CD8-positive, alpha-beta memory T cell (primary cell): ENCODE measurements around the gene CTNS. TPM values are rescaled to one million over a fixed set of nuclear protein-coding genes. Genes with fewer than 3 reads are reported as not detected.
A peak's percentile ranks its signal among the peaks of the same experiment; 100 is the strongest.

Experiments used
- CTCF ChIA-PET: fragments of 350-600 bp; sonication (Branson Sonifier 250); formaldehyde crosslinking; loops from one replicate; lab custom pipeline; 2021; ENCODE audit warnings: antibody characterized with exemption; lab: Charles Lee
- POLR2A ChIA-PET: fragments of 350-600 bp; sonication (Branson Sonifier 250); formaldehyde crosslinking; loops from one replicate; lab custom pipeline; 2021; ENCODE audit warnings: antibody characterized with exemption; lab: Charles Lee
- DNase-seq, 5 donors: peaks; one replicate each; pipeline versions ENCODE4 v3.0.0 to v3.0.0-alpha.2; 2020 to 2022; ENCODE audit warnings: mixed read lengths in 1 of 5
- H3K27ac ChIP-seq: one replicate; pipeline ENCODE4 v1.7.0; 2013; ENCODE audit warnings: low read depth, mild to moderate bottlenecking, low read length, moderate library complexity
- H3K27me3 ChIP-seq: 2 replicates; pipeline ENCODE4 v1.7.0; 2013; ENCODE audit warnings: low read length, mild to moderate bottlenecking; ENCODE audit not compliant: insufficient read depth, poor library complexity, severe bottlenecking
- H3K36me3 ChIP-seq: 2 replicates; pipeline ENCODE4 v1.7.0; 2013; ENCODE audit warnings: mild to moderate bottlenecking, low read length, moderate library complexity; ENCODE audit not compliant: insufficient read depth
- H3K4me1 ChIP-seq: 2 replicates; pipeline ENCODE4 v1.7.0; 2013; ENCODE audit warnings: mild to moderate bottlenecking, low read length, moderate library complexity; ENCODE audit not compliant: insufficient read depth
- H3K4me3 ChIP-seq: 2 replicates; pipeline ENCODE4 v1.7.0; 2013; ENCODE audit warnings: mild to moderate bottlenecking, low read length
- H3K9me3 ChIP-seq: 2 replicates; pipeline ENCODE4 v1.7.0; 2013; ENCODE audit warnings: mild to moderate bottlenecking, low read length
- H3K27ac Mint-ChIP-seq, 8 donors: one replicate each; pipeline ENCODE4 v1.8.0; 2020 to 2021; ENCODE audit warnings: mixed read lengths in 8 of 8, mild to moderate bottlenecking in 6 of 8, inconsistent platforms in 3 of 8, moderate library complexity in 3 of 8
- H3K27me3 Mint-ChIP-seq, 2 donors: one replicate each; pipeline ENCODE4 v1.8.0; 2020 to 2021; ENCODE audit warnings: mixed read lengths in 2 of 2, mild to moderate bottlenecking in 1 of 2, moderate library complexity in 1 of 2
- H3K36me3 Mint-ChIP-seq, 3 donors: one replicate each; pipeline ENCODE4 v1.8.0; 2020 to 2021; ENCODE audit warnings: mixed read lengths in 3 of 3, inconsistent platforms in 1 of 3, mild to moderate bottlenecking in 1 of 3
- H3K4me1 Mint-ChIP-seq, 3 donors: one replicate each; pipeline ENCODE4 v1.8.0; 2020 to 2021; ENCODE audit warnings: mixed read lengths in 3 of 3, inconsistent platforms in 1 of 3, mild to moderate bottlenecking in 1 of 3
- H3K4me3 Mint-ChIP-seq, 7 donors: one replicate each; pipeline ENCODE4 v1.8.0; 2020 to 2021; ENCODE audit warnings: mixed read lengths in 7 of 7, mild to moderate bottlenecking in 6 of 7, moderate library complexity in 4 of 7, inconsistent platforms in 2 of 7
- H3K9me3 Mint-ChIP-seq, 5 donors: one replicate each; pipeline ENCODE4 v1.8.0; 2020 to 2022; ENCODE audit warnings: mixed read lengths in 5 of 5, mild to moderate bottlenecking in 3 of 5, moderate library complexity in 2 of 5, inconsistent platforms in 1 of 5
- polyA plus RNA-seq: library from polyadenylated mRNA; unstranded; fragments of 300-500 nt; fragmentation: Illumina TruSeq; gene quantifications from one replicate; pipeline ENCODE4 v1.2.3, GENCODE V29; 2021
- total RNA-seq, 2 experiments: library from RNA; stranded (reverse); gene quantifications; one replicate each; pipeline ENCODE4 v1.2.3, GENCODE V29; 2021

CTNS gene
- total and polyA plus RNA-seq, 3 experiments from 2014 or later, result 7.7 to 35.5 (median 33.3) TPM

DNA sequence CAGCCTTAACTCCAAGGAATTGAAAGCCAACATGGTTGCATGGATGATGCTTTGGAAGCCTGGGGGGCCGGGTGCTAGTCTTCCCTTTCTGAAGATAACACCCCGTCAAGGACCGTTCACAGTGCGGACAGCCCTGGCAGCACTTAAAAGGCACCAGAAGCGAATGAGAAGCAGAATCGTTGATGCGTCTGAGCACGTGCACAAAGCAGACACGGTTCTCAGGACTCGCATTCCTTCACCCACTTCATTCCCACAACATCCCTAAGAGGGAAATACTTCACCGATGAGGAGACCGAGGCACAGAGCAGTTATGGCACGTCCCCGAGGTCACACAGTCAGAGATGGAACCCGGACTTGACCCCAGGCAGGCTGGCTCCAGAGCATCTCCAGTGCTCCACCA is 41.6 kb upstream of the CTNS start:
- no peaks in the 10 kb centered on the region for H3K9me3 ChIP-seq
- H3K36me3 ChIP-seq, result no peaks in the 10 kb centered on the region
- H3K27me3 Mint-ChIP-seq, result no peaks in the 10 kb centered on the region
- no peaks in the 10 kb centered on the region for H3K4me1 Mint-ChIP-seq
- no peak overlapping the region for H3K4me3 Mint-ChIP-seq
- no peaks in the 10 kb centered on the region for H3K4me1 ChIP-seq
- H3K9me3 Mint-ChIP-seq, result no peaks in the 10 kb centered on the region
- no peak overlapping the region for H3K27ac ChIP-seq
- no peak for DNase-seq
- no peaks in the 10 kb centered on the region for H3K27me3 ChIP-seq
- H3K4me3 ChIP-seq, result no peak overlapping the region
- H3K36me3 Mint-ChIP-seq, result peaks cover 0 to 15% (median 2%) of the 10 kb centered on the region in 3 donors
- H3K27ac Mint-ChIP-seq, result no peak overlapping the region
- POLR2A ChIA-PET, result no interaction called here
- CTCF ChIA-PET, result no interaction called here

DNA sequence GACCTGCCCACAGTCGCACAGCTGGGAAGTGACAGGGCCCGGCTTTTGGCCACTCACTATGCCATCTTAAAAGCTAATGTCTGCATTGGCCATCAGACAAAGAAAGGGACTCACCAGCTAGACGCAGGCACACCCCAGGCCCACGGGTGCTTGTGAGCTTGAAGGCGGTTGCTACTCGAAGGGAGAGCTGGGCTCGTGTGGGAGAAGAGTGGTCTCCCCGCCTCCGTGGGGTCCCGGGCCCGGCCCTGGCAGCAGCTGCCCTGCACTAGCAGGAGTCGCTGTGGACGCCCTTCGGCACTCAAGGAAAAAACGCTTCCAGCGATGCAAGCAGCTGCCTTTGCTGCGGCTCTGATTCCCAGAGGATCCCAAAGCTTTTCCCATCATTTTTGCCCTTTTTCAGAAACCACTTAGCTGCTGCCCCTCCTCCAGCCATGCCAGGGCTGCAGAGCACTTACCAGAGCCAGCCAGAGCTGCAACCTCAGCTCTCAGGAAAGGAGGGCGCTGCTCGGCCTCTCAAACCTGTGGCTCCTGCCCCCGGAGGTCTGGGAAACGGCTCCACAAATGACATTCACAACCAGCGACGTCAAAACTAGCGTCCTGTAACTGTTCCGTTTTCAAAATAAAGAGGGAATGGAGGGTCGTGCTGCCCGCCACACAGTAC is 39.6 kb upstream of the CTNS start:
- Histone ChIP-seq H3K36me3 (no peaks in the 10 kb centered on the region), H3K27me3 (no peaks in the 10 kb centered on the region), H3K27ac (no peak overlapping the region), H3K9me3 (no peaks in the 10 kb centered on the region), H3K4me1 (no peaks in the 10 kb centered on the region), H3K4me3 (no peak overlapping the region)
- H3K4me1 Mint-ChIP-seq, result no peaks in the 10 kb centered on the region
- H3K27me3 Mint-ChIP-seq, result no peaks in the 10 kb centered on the region
- CTCF ChIA-PET, result no interaction called here
- no peak for DNase-seq
- POLR2A ChIA-PET, result interaction anchor here (0.7 kb wide), 1 partner anchor 39 kb away, joined by 3 read pairs; the partner anchor contains the start of genes CTNS and SHPK
- no peak overlapping the region for H3K27ac Mint-ChIP-seq
- H3K36me3 Mint-ChIP-seq, result no peaks in the 10 kb centered on the region
- no peaks in the 10 kb centered on the region for H3K9me3 Mint-ChIP-seq
- H3K4me3 Mint-ChIP-seq, result no peak overlapping the region

DNA sequence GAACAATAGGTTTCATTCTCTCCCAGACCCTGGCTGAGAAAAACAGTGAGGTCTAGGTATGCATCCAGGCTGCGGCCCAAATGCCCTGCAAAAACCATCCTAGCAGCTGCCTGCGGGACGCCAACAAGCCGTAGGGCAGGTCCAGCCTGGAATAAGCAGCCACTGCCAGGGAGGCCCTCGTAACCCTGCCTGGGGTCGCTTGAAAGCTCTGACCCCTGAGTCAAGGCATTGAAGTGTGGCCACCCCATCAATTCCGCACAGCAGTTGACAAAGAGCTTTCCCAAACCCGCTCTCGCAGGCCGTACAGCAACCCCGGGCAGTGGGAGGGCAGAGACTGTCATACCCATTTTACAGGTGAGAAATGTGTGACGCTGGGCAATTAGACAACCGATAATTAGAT is 38.5 kb upstream of the CTNS start:
- no peaks in the 10 kb centered on the region for H3K4me1 ChIP-seq
- Mint-ChIP-seq H3K4me3 (no peak overlapping the region), H3K27me3 (no peaks in the 10 kb centered on the region), H3K9me3 (no peaks in the 10 kb centered on the region), H3K27ac (no peak overlapping the region), H3K36me3 (no peaks in the 10 kb centered on the region), H3K4me1 (no peaks in the 10 kb centered on the region)
- no peak overlapping the region for H3K27ac ChIP-seq
- H3K36me3 ChIP-seq, result no peaks in the 10 kb centered on the region
- no peaks in the 10 kb centered on the region for H3K9me3 ChIP-seq
- no peak overlapping the region for H3K4me3 ChIP-seq
- no peak for DNase-seq
- CTCF ChIA-PET, result no interaction called here
- no peaks in the 10 kb centered on the region for H3K27me3 ChIP-seq
- POLR2A ChIA-PET, result no interaction called here

DNA sequence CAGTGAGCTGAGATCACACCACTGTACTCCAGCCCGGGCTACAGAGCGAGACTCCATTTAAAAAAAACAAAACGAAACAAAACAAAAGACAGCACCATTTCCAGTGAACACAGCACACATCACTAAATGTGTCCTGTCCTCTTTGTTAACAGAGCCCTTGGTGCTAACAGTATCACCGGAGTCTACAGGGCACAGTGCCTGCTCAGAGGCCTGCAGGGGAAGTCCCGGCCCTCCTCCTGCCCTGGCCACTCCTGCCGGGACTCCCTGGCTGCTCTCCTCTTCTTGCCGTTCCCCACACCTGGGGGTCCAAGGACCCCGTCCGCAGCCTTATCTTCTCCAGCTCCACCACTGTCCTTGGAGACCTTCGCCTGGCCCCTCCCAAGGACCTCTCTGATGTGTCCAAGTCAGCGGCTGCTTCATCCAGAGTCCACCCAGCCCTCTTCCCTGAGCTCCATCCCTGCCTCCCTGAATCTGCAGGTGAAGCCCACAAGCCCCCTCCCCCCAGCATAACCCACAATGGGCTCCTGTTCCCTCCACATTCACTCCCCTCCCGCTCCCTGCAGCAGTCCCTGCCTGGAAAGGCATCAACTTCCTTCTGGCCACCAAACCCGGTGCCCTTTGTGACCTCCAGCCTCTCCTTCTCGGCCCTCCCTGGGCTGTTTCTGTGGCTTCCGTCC is 35.9 kb upstream of the CTNS start:
- CTCF ChIA-PET, result no interaction called here
- Histone ChIP-seq H3K36me3 (no peaks in the 10 kb centered on the region), H3K27me3 (no peaks in the 10 kb centered on the region), H3K27ac (no peak overlapping the region), H3K4me1 (no peaks in the 10 kb centered on the region), H3K9me3 (no peaks in the 10 kb centered on the region), H3K4me3 (no peak overlapping the region)
- Mint-ChIP-seq H3K9me3 (no peaks in the 10 kb centered on the region), H3K27me3 (no peaks in the 10 kb centered on the region), H3K4me1 (no peaks in the 10 kb centered on the region), H3K27ac (peak overlapping the region in 1 of 8 donors; percentile 64), H3K36me3 (peaks cover 0 to 6% (median 0%) of the 10 kb centered on the region in 3 donors), H3K4me3 (no peak overlapping the region)
- POLR2A ChIA-PET, result no interaction called here
- no peak for DNase-seq

DNA sequence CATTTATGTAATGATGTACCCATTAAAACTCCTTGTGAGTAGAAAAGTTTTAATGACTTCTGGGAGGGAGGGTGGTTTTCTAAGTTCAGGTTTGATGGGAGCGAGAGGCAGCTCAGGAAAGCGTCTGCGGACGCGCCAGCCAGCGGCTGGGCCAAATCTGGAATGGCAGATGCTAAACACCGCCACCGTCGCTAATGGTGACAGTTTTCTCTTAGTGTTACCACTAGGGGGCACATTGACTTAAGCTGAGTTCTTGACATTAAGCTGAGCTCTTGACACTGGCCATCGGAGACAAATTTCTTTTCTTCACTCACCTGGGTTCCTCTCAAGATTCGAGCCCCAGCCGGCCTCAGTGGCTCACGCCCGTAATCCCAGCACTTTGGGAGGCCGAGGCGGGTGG is 34.1 kb upstream of the CTNS start:
- no peaks in the 10 kb centered on the region for H3K9me3 Mint-ChIP-seq
- no peaks in the 10 kb centered on the region for H3K4me1 Mint-ChIP-seq
- POLR2A ChIA-PET, result no interaction called here
- H3K4me3 ChIP-seq, result no peak overlapping the region
- CTCF ChIA-PET, result interaction anchor here (0.9 to 2.2 kb wide), 2 partner anchors 9 to 11 kb away, joined by 4 to 6 read pairs; no protein-coding TSS in a partner anchor
- H3K36me3 Mint-ChIP-seq, result peaks cover 0 to 6% (median 0%) of the 10 kb centered on the region in 3 donors
- H3K36me3 ChIP-seq, result no peaks in the 10 kb centered on the region
- H3K27me3 Mint-ChIP-seq, result no peaks in the 10 kb centered on the region
- H3K27ac Mint-ChIP-seq, result peak overlapping the region in 1 of 8 donors; percentile 29
- no peaks in the 10 kb centered on the region for H3K4me1 ChIP-seq
- no peak overlapping the region for H3K4me3 Mint-ChIP-seq
- H3K27ac ChIP-seq, result no peak overlapping the region
- H3K9me3 ChIP-seq, result no peaks in the 10 kb centered on the region
- DNase-seq, result no peak
- H3K27me3 ChIP-seq, result no peaks in the 10 kb centered on the region

DNA sequence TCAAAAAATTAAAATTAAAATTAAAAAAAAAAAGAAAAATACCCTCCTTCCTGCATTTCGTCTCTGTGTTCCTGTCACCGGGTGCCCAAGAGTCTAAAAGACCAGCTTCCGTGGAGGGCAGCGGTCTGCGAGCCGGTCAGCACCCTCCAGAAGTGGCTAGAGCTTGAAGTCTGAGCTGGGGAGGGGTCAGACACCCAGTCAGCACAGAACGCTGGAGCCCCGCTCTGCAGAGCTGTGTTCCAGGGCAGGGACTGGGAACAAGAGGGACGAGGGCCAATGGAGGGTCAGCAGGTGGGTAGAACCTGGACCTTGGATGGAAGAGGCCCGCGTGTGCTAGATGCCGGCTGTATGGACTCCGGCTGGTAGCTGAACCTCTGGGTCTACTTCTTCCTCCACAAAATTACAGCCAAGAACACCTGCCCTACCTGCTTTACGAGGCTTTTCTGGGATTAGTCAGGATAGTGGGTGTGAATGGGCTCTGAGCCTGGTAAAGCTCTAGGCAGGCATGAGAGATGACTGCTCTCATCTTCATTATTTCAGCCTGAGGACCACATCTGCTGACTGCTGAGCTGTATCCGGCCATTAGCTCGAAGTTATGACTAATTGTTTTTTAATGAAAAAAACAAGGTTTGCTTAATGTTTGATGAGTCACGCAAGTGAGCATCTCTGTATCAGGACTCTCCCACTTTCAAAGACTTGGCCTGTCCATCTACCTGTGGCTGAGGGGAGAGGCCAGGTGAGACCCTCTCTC is 33.3 kb upstream of the CTNS start:
- peaks cover 0 to 9% (median 0%) of the 10 kb centered on the region in 3 donors for H3K36me3 Mint-ChIP-seq
- H3K4me3 Mint-ChIP-seq, result no peak overlapping the region
- no peak overlapping the region for H3K4me3 ChIP-seq
- H3K9me3 ChIP-seq, result no peaks in the 10 kb centered on the region
- CTCF ChIA-PET, result interaction anchor here (0.9 to 2.2 kb wide), 2 partner anchors 10 kb away, joined by 4 to 6 read pairs; no protein-coding TSS in a partner anchor
- no peaks in the 10 kb centered on the region for H3K4me1 ChIP-seq
- no peak overlapping the region for H3K27ac Mint-ChIP-seq
- DNase-seq, result no peak
- no peaks in the 10 kb centered on the region for H3K36me3 ChIP-seq
- H3K27ac ChIP-seq, result no peak overlapping the region
- POLR2A ChIA-PET, result no interaction called here
- no peaks in the 10 kb centered on the region for H3K27me3 Mint-ChIP-seq
- H3K4me1 Mint-ChIP-seq, result no peaks in the 10 kb centered on the region
- H3K27me3 ChIP-seq, result no peaks in the 10 kb centered on the region
- no peaks in the 10 kb centered on the region for H3K9me3 Mint-ChIP-seq

DNA sequence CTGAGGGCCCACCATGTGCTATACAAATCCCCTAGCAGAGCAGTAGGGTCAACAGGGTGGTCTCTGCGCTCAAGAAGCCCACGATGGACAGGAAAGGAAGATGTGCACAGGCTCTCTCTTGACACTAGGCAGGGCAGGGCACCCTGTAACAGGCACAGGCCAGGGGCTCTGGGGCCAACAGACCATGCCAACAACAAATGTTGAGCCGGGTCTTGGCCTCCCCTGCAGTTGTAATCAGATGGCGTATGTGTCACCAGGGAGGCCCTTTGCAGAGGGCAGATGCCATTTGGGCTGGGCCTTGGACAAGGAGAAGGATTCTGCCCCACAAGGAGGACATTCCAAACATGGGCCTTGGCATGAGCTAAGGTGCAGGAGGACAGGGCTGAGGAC is 32.7 kb upstream of the CTNS start:
- Mint-ChIP-seq H3K27ac (no peak overlapping the region), H3K27me3 (no peaks in the 10 kb centered on the region), H3K4me3 (no peak overlapping the region), H3K36me3 (peaks cover 0 to 14% (median 0%) of the 10 kb centered on the region in 3 donors), H3K9me3 (no peaks in the 10 kb centered on the region), H3K4me1 (no peaks in the 10 kb centered on the region)
- no peak for DNase-seq
- ChIA-PET CTCF (interaction anchor here (2.2 kb wide), 1 partner anchor 10 kb away, joined by 6 read pairs; no protein-coding TSS in a partner anchor), POLR2A (no interaction called here)
- no peaks in the 10 kb centered on the region for H3K36me3 ChIP-seq
- no peaks in the 10 kb centered on the region for H3K4me1 ChIP-seq
- no peak overlapping the region for H3K27ac ChIP-seq
- no peaks in the 10 kb centered on the region for H3K27me3 ChIP-seq
- H3K4me3 ChIP-seq, result no peak overlapping the region
- H3K9me3 ChIP-seq, result no peaks in the 10 kb centered on the region

DNA sequence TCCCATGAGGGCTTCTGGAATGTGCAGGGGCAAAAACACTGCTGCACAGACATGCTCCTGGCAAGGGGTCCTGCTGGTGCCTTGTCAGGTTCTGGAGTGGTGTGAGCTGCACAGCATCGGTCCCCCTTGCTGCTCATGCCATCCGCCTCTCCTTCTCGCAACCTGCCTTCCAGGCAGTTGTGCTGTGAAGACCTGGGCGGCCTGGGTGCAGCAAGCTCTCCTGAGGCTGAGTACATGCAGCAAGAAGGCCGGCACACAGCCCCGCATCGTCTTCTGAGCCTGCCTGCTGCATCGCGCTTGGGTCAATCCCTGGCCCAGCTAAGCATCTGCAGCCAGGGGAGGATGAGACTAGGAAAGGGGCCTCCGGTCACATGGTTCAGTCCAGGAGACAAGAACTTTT is 26.9 kb upstream of the CTNS start:
- DNase-seq, result no peak
- Mint-ChIP-seq H3K4me3 (no peak overlapping the region), H3K9me3 (no peaks in the 10 kb centered on the region), H3K4me1 (no peaks in the 10 kb centered on the region), H3K27me3 (no peaks in the 10 kb centered on the region), H3K27ac (no peak overlapping the region), H3K36me3 (peaks cover under 1 to 56% (median 5%) of the 10 kb centered on the region in 3 donors)
- Histone ChIP-seq H3K36me3 (peaks cover 10% of the 10 kb centered on the region), H3K9me3 (no peaks in the 10 kb centered on the region), H3K4me3 (no peak overlapping the region), H3K4me1 (no peaks in the 10 kb centered on the region), H3K27me3 (no peaks in the 10 kb centered on the region), H3K27ac (no peak overlapping the region)
- ChIA-PET POLR2A (no interaction called here), CTCF (no interaction called here)
